ENCODE results near the gene CDKN2D.

Gene CDKN2D

GRCh38 chr19:10568826-10569651 is at the start of gene CDKN2D:
Gene CDKN2D, minus strand, starts transcription at chr19:10568979. Its CDS starts 326 bp downstream, at chr19:10568653.
- peak; percentile 98 for DNase-seq

GRCh38 chr19:10617409-10618121 is 48.8 kb upstream of the CDKN2D start:
- no peak for DNase-seq

GRCh38 chr19:10615429-10616023 is 46.7 kb upstream of the CDKN2D start:
- no peak for DNase-seq

- no peak for DNase-seq
Observed at GRCh38 chr19:10612499-10613119, 43.8 kb upstream of the CDKN2D start.

GRCh38 chr19:10611907-10612306 is 43.1 kb upstream of the CDKN2D start:
- no peak for DNase-seq

GRCh38 chr19:10604460-10604980 is 35.7 kb upstream of the CDKN2D start:
- DNase-seq, result no peak

GRCh38 chr19:10603873-10604459 is 35.2 kb upstream of the CDKN2D start:
- DNase-seq, result no peak

- DNase-seq, result no peak
Observed at GRCh38 chr19:10603084-10603872, 34.5 kb upstream of the CDKN2D start.

GRCh38 chr19:10602330-10603083 is 33.7 kb upstream of the CDKN2D start:
- peak; percentile 35 for DNase-seq

GRCh38 chr19:10601999-10602329 is 33.2 kb upstream of the CDKN2D start:
- no peak for DNase-seq

GRCh38 chr19:10600149-10600548 is 31.4 kb upstream of the CDKN2D start:
- no peak for DNase-seq

- DNase-seq, result no peak
Observed at GRCh38 chr19:10593820-10594637, 25.2 kb upstream of the CDKN2D start.

- DNase-seq, result no peak
Observed at GRCh38 chr19:10593148-10593547, 24.4 kb upstream of the CDKN2D start.

- no peak for DNase-seq
Observed at GRCh38 chr19:10587839-10588150, 19.0 kb upstream of the CDKN2D start.

GRCh38 chr19:10587022-10587838 is 18.5 kb upstream of the CDKN2D start, which contains the start of gene AP1M2:
Gene AP1M2, minus strand, starts transcription at chr19:10587312. Its CDS starts 81 bp downstream, at chr19:10587231.
- DNase-seq, result peak; percentile 76

- DNase-seq, result no peak
Observed at GRCh38 chr19:10586396-10586795, 17.6 kb upstream of the CDKN2D start.

GRCh38 chr19:10583036-10583776 is 14.4 kb upstream of the CDKN2D start:
- DNase-seq, result no peak

GRCh38 chr19:10582091-10582490 is 13.3 kb upstream of the CDKN2D start:
- no peak for DNase-seq
